ENCODE measurements around the gene ZNF593OS. TPM values are rescaled to one million over a fixed set of nuclear protein-coding genes. Genes with fewer than 3 reads are reported as not detected.

The ZNF593OS gene
- total and polyA plus RNA-seq, 2 of the 8 experiments (the other 6 are each of a cell fraction or from before 2014, with no cell fraction given): not detected

- H4K20me1 ChIP-seq (replicated peaks in 1 of 2; ENCODE audit: control insufficient read depth in 1 of 2, insufficient read depth in 2 of 2, low read length in 2 of 2): peaks cover 0 to 2% of the 10 kb centered on the region in 2 experiments
- no peak overlapping the region for H2AFZ ChIP-seq (ENCODE audit: low read length)
- H3K79me2 ChIP-seq (ENCODE audit: control insufficient read depth in 1 of 2, insufficient read depth in 2 of 2, low read length in 2 of 2): no peaks in the 10 kb centered on the region
- H3K9me3 ChIP-seq (ENCODE audit: insufficient read depth in 2 of 2, low read depth in 1 of 2, low read length in 1 of 2): no peaks in the 10 kb centered on the region
- no peak overlapping the region for H4K8ac ChIP-seq (ENCODE audit: extremely low read depth, insufficient read depth, low read length)
- 85% methylated on average over 1 of the region's 1 CpG; no CpG with 5 or more reads in 1 of the 2 experiments for WGBS, 2 experiments (ENCODE audit: extremely low coverage in 1 of 2, insufficient coverage in 1 of 2, insufficient read length in 1 of 2, insufficient replicate concordance in 2 of 2, low coverage in 1 of 2, low lambda C conversion rate in 2 of 2, missing lambda C conversion rate in 1 of 2)
- ChIA-PET POLR2A (ENCODE audit: partially characterized antibody) (interaction anchor here (0.6 to 1.9 kb wide), 2 partner anchors 8 to 62 kb away, joined by 4 read pairs; no protein-coding TSS in a partner anchor), CTCF (ENCODE audit: partially characterized antibody) (interaction anchor here (1.1 to 4.2 kb wide), 5 partner anchors 13 to 52 kb away, joined by 3 to 44 read pairs (median 4); partner anchors contain the start of genes CNKSR1 and ZNF593)
- no peak overlapping the region for H3K4me3 ChIP-seq (ENCODE audit: extremely low read depth in 1 of 4, insufficient read depth in 2 of 4, low read depth in 3 of 4, low read length in 4 of 4)
- H3K4me2 ChIP-seq (ENCODE audit: insufficient read depth in 1 of 2, low read depth in 2 of 2, low read length in 2 of 2): no peak overlapping the region
- FAIRE-seq (no peak), DNase-seq (ENCODE audit: low read depth in 1 of 2, low spot score in 2 of 2) (no peak)
- no peak overlapping the region for H3K4ac ChIP-seq (replicated peaks; ENCODE audit: insufficient read length, low read depth, low read length)
- H3K9ac ChIP-seq (replicated peaks in 1 of 4; ENCODE audit: extremely low read depth in 1 of 4, low read depth in 3 of 4, low read length in 3 of 4): no peak overlapping the region
- no peak overlapping the region for H2BK20ac ChIP-seq (ENCODE audit: low read length)
- no peak overlapping the region for H2AK5ac ChIP-seq (ENCODE audit: low read depth, low read length)
- H2BK120ac ChIP-seq (replicated peaks; ENCODE audit: low read depth, low read length): no peak overlapping the region
- H2BK12ac ChIP-seq (ENCODE audit: low read depth, low read length): no peak overlapping the region
- no peaks in the 10 kb centered on the region for H3K79me1 ChIP-seq (ENCODE audit: low read depth, low read length)
- no peak overlapping the region for H3K18ac ChIP-seq (ENCODE audit: extremely low read depth, low read length)
- no peak overlapping the region for H4K91ac ChIP-seq (replicated peaks; ENCODE audit: insufficient read length, low read length)
- H3K56ac ChIP-seq (replicated peaks; ENCODE audit: insufficient read length, low read depth, low read length): no peak overlapping the region
- H3K23ac ChIP-seq (ENCODE audit: insufficient read length): no peak overlapping the region
- no peaks in the 10 kb centered on the region; the same call in 1 of the 2 replicates for H3K23me2 ChIP-seq (ENCODE audit: low read depth, low read length)
- TF ChIP-seq EGR1 (IDR thresholded peaks at IDR 0.05; ENCODE audit: borderline replicate concordance, low read depth, low read length): no peak
- no peak for TF ChIP-seq KDM1A (IDR thresholded peaks at IDR 0.05; ENCODE audit: borderline replicate concordance, low read length)
- no peaks in the 10 kb centered on the region for H3K4me1 ChIP-seq (replicated peaks in 1 of 4; ENCODE audit: control insufficient read depth in 3 of 4, insufficient read depth in 4 of 4, low read length in 3 of 4)
- H3K36me3 ChIP-seq (ENCODE audit: control insufficient read depth in 2 of 4, insufficient read depth in 4 of 4, low read length in 3 of 4): peaks cover 0 to 9% (median 0%) of the 10 kb centered on the region in 4 experiments; a peak in 2 of 8 replicates
- H4K5ac ChIP-seq (ENCODE audit: insufficient read length, low read depth, low read length): no peak overlapping the region
- H2BK5ac ChIP-seq (ENCODE audit: low read depth, low read length): no peak overlapping the region
- H2BK15ac ChIP-seq (ENCODE audit: low read length): no peak overlapping the region
- no peaks in the 10 kb centered on the region for H3K27me3 ChIP-seq (replicated peaks in 1 of 4; ENCODE audit: control insufficient read depth in 3 of 4, extremely low read depth in 1 of 4, insufficient read depth in 3 of 4, low read length in 3 of 4)
- no peak overlapping the region for H3K14ac ChIP-seq (ENCODE audit: insufficient read length)
- no peak overlapping the region for H3K27ac ChIP-seq (ENCODE audit: low read depth, low read length)
These were observed 45.7 kb downstream of the ZNF593OS start for GRCh38 chr1:26125946-26126320.

Measured in H1 (cell line).